ENCODE results near the gene PAPSS1.

DNA sequence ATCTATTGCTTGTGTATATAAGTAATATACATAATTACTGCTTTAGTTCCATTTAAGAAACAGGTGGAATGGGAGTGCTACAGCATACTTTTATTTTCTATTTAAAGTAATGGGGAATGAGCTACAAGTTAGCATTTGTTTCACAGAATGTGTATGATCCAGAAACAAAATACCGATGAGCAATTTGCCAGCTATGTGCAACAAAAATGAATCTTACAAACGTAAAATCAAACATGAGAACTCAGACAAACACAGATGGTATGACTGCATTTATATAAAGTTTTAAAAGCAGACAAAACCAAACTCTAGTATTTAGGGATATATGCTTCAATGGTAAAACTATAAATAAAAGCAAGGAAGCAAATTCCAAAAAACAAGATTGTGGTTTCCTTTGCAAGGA, 141.7 kb downstream of the PAPSS1 start:
- TF ChIP-seq CTCF (IDR thresholded peaks at IDR 0.05; ENCODE audit: low read depth, low read length, poor library complexity, severe bottlenecking): no peak
- no peak for TF ChIP-seq EZH2phosphoT487 (IDR thresholded peaks at IDR 0.05; ENCODE audit: borderline replicate concordance, low read length)

Data from DOHH2 (cell line).